ENCODE measurements around the gene PRKCZ.
A peak's percentile ranks its signal among the peaks of the same experiment; 100 is the strongest.

The PRKCZ gene

DNA sequence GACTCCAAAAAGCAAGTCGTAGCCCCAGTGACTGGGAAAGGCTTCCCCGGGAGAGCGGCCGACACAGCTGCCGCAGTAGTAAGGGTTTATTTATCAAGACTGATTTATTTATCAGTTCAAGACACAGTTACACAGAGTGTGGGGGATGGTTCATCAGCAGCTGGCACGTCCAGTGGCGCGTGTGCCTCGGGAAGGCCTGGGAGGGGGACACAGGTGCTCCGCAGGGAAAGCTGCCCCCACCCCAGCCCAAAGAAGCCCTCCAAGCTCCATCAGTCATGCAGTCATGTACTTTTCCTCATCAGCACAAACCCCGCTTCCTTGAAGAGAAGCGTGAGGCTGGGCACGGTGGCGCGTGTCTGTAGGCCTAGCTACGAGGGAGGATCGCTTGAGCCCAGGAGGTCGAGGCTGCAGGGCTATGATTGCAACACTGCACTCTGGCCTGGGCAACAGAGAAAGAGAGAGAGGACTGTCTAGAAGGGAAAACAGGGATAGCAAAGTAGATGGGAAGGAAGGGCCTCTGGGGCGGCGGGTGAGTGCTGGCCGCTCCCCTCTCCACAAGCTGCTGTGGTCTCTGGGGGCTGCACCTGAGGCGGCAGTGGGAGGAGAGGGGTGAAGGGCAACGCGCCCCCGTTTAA is 53.2 kb downstream of the PRKCZ start:
- Mint-ChIP-seq H3K36me3 (peaks cover 22% of the 10 kb centered on the region), H3K27me3 (no peaks in the 10 kb centered on the region), H3K9me3 (no peaks in the 10 kb centered on the region), H3K27ac (no peak overlapping the region), H3K4me1 (peaks cover 23% of the 10 kb centered on the region), H3K4me3 (no peak overlapping the region)
- ATAC-seq: no peak

DNA sequence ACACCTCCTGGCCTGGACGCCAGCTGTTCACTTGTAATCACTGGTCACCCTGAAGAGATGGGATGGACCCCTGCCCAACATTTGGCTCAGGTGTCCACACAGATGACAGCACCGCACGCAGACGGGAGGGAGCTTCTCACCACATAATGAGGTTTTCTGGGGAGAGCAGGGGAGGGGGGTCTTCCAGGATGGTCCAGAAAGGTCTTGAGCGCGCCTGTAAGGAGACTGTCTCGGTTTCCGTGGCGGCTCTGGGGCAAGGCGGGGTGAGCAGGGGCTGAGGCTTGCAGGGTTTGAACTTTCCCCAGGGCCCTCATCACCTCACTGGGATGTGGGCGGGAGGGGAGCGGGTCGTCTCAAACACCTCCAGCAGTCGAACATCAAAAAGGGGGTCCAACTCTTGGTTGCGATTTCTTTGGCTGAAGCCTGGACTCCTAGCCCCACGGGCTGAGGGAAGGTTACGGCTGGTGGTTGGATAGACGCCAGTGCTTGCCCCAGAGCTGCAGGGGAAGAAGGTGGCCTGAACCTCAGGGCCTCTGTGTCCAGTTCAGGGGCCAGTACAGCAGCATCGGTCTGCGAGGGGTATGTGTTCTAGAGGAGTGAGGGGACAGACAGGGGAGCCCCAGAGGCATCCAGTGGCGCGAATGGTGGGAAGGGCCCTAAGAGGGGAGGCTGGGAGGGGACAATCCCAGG is 53.8 kb downstream of the PRKCZ start:
- H3K27ac Mint-ChIP-seq: peak overlapping the region; percentile 28
- peaks cover 23% of the 10 kb centered on the region for H3K4me1 Mint-ChIP-seq
- peaks cover 16% of the 10 kb centered on the region for H3K36me3 Mint-ChIP-seq
- H3K4me3 Mint-ChIP-seq: no peak overlapping the region
- no peaks in the 10 kb centered on the region for H3K9me3 Mint-ChIP-seq
- ATAC-seq: no peak
- H3K27me3 Mint-ChIP-seq: no peaks in the 10 kb centered on the region

DNA sequence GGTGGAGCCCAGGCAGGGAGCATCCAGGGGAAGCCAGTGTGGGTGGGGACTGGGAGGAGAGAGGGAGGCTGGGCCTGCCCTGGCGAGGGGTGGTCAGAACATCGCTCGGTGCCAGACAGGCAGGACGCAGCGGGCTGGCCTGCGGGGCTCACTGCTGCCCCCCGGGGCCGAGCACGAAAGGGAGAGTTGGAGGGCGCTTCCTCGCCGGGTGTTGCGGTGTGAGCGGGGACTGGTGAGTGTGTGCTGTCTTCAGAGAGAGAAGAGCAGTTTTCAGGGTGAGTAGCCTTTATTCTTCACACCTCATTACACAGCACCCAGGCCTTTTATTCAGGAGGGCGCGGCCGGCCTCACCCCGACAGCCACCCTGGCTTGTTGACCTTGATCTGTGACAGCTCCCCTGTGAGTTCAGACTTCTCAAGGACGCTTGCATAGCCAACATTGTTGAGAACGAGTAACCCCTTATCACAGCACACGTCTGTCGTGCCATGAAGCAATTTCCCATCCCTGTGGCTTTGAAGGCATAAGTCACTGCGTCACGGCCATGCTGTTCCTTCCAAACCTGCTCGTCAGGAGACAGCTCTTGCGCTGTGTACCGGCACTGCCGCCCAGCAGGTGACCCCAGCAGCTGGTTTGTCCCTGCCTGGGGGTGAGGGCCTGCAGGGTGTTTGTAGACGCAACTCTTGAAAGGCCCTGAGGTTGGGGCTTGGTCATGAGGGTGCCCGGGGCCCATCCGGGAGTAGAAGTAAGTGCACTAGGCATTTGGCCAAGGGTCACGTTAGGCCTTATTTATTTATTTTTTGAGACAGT is 54.6 kb downstream of the PRKCZ start:
- no peaks in the 10 kb centered on the region for H3K9me3 Mint-ChIP-seq
- no peak overlapping the region for H3K4me3 Mint-ChIP-seq
- H3K36me3 Mint-ChIP-seq: peaks cover 14% of the 10 kb centered on the region
- H3K4me1 Mint-ChIP-seq: peaks cover 23% of the 10 kb centered on the region
- H3K27ac Mint-ChIP-seq: peak overlapping the region; percentile 28
- H3K27me3 Mint-ChIP-seq: no peaks in the 10 kb centered on the region
- ATAC-seq: no peak

DNA sequence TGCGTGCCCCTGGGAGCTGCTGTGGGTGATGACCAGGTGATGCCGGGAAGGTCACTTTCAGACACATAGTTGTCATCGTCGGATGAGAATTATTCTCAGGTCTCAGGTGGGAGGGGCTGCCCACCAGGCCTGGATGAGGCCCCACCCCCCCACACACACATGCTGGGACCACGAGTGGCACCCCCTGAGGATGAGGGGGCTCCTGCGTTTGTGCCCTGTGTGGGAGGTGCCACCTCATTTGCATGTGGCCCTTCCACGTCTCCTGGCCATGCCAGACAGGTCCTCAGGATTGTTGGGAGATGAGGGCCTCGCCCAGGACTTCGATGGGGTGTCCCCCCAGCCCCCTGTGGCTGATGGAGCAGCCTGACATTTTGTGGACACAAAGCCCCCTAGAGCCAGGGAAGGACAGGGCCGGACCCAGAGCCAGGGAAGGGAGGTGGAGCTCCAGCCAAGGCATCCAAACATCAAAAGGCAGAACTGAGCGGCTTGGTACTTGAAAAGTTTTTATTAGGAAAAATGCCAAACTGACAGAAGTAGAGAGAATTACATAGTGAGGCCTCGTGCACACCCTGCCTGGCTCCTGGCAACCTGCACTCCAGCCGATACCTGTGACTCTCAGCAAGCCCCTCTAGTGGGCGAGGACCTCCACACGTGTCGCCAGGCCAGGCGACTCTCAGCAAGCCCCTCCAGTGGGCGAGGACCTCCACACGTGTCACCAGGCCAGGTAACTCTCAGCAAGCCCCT is 55.7 kb downstream of the PRKCZ start:
- ATAC-seq: no peak
- Mint-ChIP-seq H3K36me3 (peaks cover 14% of the 10 kb centered on the region), H3K4me3 (no peak overlapping the region), H3K27ac (no peak overlapping the region), H3K27me3 (no peaks in the 10 kb centered on the region), H3K9me3 (no peaks in the 10 kb centered on the region), H3K4me1 (peaks cover 17% of the 10 kb centered on the region)

- peaks cover 9% of the 10 kb centered on the region for H3K36me3 Mint-ChIP-seq
- H3K4me3 Mint-ChIP-seq: no peak overlapping the region
- no peaks in the 10 kb centered on the region for H3K9me3 Mint-ChIP-seq
- peaks cover 14% of the 10 kb centered on the region for H3K4me1 Mint-ChIP-seq
- no peak overlapping the region for H3K27ac Mint-ChIP-seq
- no peaks in the 10 kb centered on the region for H3K27me3 Mint-ChIP-seq
- ATAC-seq: no peak
Measured at GRCh38 chr1:2106659-2107405, 56.6 kb downstream of the PRKCZ start.

- no peaks in the 10 kb centered on the region for H3K27me3 Mint-ChIP-seq
- H3K27ac Mint-ChIP-seq: peak overlapping the region; percentile 53
- H3K36me3 Mint-ChIP-seq: peaks cover 8% of the 10 kb centered on the region
- peaks cover 23% of the 10 kb centered on the region for H3K4me1 Mint-ChIP-seq
- ATAC-seq: no peak
- no peak overlapping the region for H3K4me3 Mint-ChIP-seq
- no peaks in the 10 kb centered on the region for H3K9me3 Mint-ChIP-seq
Measured at GRCh38 chr1:2107586-2108212, 57.5 kb downstream of the PRKCZ start.

DNA sequence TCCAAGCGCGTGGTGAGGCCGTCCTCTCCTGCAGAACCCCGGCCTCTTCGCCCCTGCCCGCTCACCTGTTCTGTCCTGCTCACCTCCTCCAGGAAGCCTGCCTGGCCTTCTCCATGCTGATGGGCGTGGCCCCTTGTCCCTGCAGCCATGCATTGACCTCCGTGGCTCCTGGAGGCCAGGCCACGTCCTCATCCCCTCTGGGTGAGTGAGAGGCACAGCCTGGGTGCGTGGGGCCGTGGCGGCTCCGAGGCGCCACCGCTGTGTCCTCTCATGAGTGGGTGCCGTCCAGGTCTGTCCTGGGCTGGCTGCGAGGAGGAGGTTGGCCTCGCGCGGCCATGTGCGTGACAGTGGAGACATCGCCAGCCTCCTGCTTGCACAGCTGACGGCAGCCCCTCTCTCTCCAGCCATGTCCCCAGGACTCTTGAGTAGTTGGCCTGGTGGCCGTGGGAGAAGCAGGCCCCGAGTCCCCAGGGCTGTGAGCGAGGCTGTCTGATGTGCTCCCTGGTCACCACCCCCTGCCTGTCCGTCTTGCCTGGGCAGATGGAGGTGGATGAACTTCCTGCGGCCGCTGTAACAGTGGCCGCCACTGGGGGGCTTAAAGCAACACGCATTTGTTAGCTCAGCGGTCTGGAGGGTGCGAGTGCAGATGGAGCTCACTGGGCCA is 58.1 kb downstream of the PRKCZ start:
- ATAC-seq: no peak
- Mint-ChIP-seq H3K4me3 (no peak overlapping the region), H3K9me3 (no peaks in the 10 kb centered on the region), H3K27me3 (no peaks in the 10 kb centered on the region), H3K27ac (peak overlapping the region; percentile 53), H3K4me1 (peaks cover 24% of the 10 kb centered on the region), H3K36me3 (peaks cover 8% of the 10 kb centered on the region)

GRCh38 chr1:2108877-2109580 is 58.8 kb downstream of the PRKCZ start:
- Mint-ChIP-seq H3K4me1 (peaks cover 29% of the 10 kb centered on the region), H3K27ac (peak overlapping the region; percentile 32), H3K36me3 (peaks cover 8% of the 10 kb centered on the region), H3K27me3 (no peaks in the 10 kb centered on the region), H3K9me3 (no peaks in the 10 kb centered on the region), H3K4me3 (no peak overlapping the region)
- no peak for ATAC-seq

GRCh38 chr1:2109581-2110021 is 59.4 kb downstream of the PRKCZ start:
- peaks cover 24% of the 10 kb centered on the region for H3K4me1 Mint-ChIP-seq
- no peaks in the 10 kb centered on the region for H3K9me3 Mint-ChIP-seq
- no peaks in the 10 kb centered on the region for H3K27me3 Mint-ChIP-seq
- peaks cover 8% of the 10 kb centered on the region for H3K36me3 Mint-ChIP-seq
- H3K27ac Mint-ChIP-seq: peak overlapping the region; percentile 32
- no peak overlapping the region for H3K4me3 Mint-ChIP-seq
- no peak for ATAC-seq

DNA sequence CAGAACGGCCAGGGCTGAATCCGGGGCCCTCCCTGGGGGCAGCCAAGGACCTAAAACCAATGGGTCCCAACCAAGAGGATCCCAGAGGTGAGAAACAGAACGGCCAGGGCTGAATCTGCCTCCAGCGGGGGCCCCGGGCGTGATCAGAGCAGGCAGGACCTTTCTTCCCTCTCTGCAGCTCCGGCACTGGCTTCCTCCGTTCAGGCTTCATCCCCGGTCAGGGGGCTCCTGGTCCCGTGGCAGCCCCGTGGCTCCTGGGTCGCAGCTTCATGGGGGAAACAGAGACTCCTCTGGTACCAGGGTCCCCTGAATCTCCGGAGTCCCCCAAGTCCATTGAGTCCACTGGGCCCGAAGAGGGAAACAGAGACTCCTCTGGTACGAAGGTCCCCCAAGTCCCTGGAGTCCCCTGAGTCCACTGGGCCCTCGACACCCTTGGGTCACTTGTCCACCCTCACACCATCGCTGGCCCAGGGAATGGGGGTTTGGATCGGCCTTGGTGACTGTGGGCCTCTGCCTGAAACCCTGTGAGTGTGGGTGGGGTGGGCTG is 60.1 kb downstream of the PRKCZ start:
- no peaks in the 10 kb centered on the region for H3K9me3 Mint-ChIP-seq
- H3K4me1 Mint-ChIP-seq: peaks cover 24% of the 10 kb centered on the region
- peaks cover 8% of the 10 kb centered on the region for H3K36me3 Mint-ChIP-seq
- no peak for ATAC-seq
- H3K27ac Mint-ChIP-seq: peak overlapping the region; percentile 77
- H3K27me3 Mint-ChIP-seq: no peaks in the 10 kb centered on the region
- no peak overlapping the region for H3K4me3 Mint-ChIP-seq

GRCh38 chr1:2110738-2111673 is 60.8 kb downstream of the PRKCZ start:
- no peak for ATAC-seq
- no peak overlapping the region for H3K4me3 Mint-ChIP-seq
- H3K9me3 Mint-ChIP-seq: no peaks in the 10 kb centered on the region
- peaks cover 8% of the 10 kb centered on the region for H3K36me3 Mint-ChIP-seq
- no peaks in the 10 kb centered on the region for H3K27me3 Mint-ChIP-seq
- H3K27ac Mint-ChIP-seq: peak overlapping the region; percentile 77
- peaks cover 25% of the 10 kb centered on the region for H3K4me1 Mint-ChIP-seq

GRCh38 chr1:2111674-2112035 is 61.4 kb downstream of the PRKCZ start:
- peak overlapping the region; percentile 89 for H3K27ac Mint-ChIP-seq
- no peaks in the 10 kb centered on the region for H3K9me3 Mint-ChIP-seq
- peaks cover 7% of the 10 kb centered on the region for H3K36me3 Mint-ChIP-seq
- H3K4me1 Mint-ChIP-seq: peaks cover 30% of the 10 kb centered on the region
- ATAC-seq: no peak
- H3K4me3 Mint-ChIP-seq: no peak overlapping the region
- no peaks in the 10 kb centered on the region for H3K27me3 Mint-ChIP-seq
